GM12878 (cell line): ENCODE data around the gene WASF1. TPM values are rescaled to one million over a fixed set of nuclear protein-coding genes. Genes with fewer than 3 reads are reported as not detected.

Source experiments
- ATAC-seq: fragments of 200-7000 bp; cut with Tn5 transposase; 3 replicates; pipeline ENCODE4 v1.9.1; 2020; ENCODE audit warnings: mild to moderate bottlenecking, moderate library complexity
- BruUV-seq: library from RNA; stranded (reverse); fragments of 400-500 nt; replicated peaks from 2 replicates; lab custom pipeline; 2021; lab: Mats Ljungman, UMichigan
- CTCF ChIA-PET: fragments of 300-600 bp; sonication (Branson Sonifier 250); formaldehyde crosslinking; extraction: SDS; loops from one replicate; lab custom pipeline; 2021; ENCODE audit warnings: inconsistent platforms; lab: Yijun Ruan, JAX
- POLR2A ChIA-PET: fragments of 350-600 bp; formaldehyde crosslinking; extraction: SDS; loops from one replicate; lab custom pipeline; 2021; ENCODE audit warnings: inconsistent platforms; lab: Charles Lee
- RAD21 ChIA-PET: fragments of 300-600 bp; sonication (Branson Sonifier 250); formaldehyde crosslinking; loops from one replicate; lab custom pipeline; 2023; ENCODE audit warnings: antibody characterized with exemption; ENCODE audit not compliant: unreplicated experiment; lab: Charles Lee
- SMC1A ChIA-PET: fragments of 300-600 bp; sonication (Branson Sonifier 250); formaldehyde crosslinking; loops from one replicate; lab custom pipeline; 2023; ENCODE audit not compliant: unreplicated experiment, uncharacterized antibody; lab: Charles Lee
- DNase-seq: peaks from one replicate; pipeline ENCODE4 v3.0.0-alpha.2; 2011; ENCODE audit warnings: low read depth, low spot score
- FAIRE-seq: peaks from 3 replicates; lab custom pipeline; 2011; peaks lifted over from hg19 to GRCh38; lab: Jason Lieb, UNC
- H2AFZ ChIP-seq: 2 replicates; pipeline ENCODE4 v1.6.0; 2011; ENCODE audit warnings: low read depth, low read length, control low read depth; ENCODE audit not compliant: control insufficient read depth
- H3K27ac ChIP-seq: 2 replicates; pipeline ENCODE4 v1.5.1; 2011; ENCODE audit warnings: control low read depth; ENCODE audit not compliant: control insufficient read depth, insufficient read depth
- H3K27me3 ChIP-seq, 2 experiments: replicated peaks in 1 of 2; 2 replicates each; pipeline versions ENCODE4 v1.6.0 to v1.6.1; 2011; ENCODE audit warnings: low read length in 1 of 2; ENCODE audit not compliant: control insufficient read depth in 2 of 2, insufficient read depth in 2 of 2
- H3K36me3 ChIP-seq, 2 experiments: 2 replicates each; pipeline ENCODE4 v1.5.1; 2011; ENCODE audit warnings: low read length in 1 of 2; ENCODE audit not compliant: control insufficient read depth in 2 of 2, insufficient read depth in 2 of 2
- H3K4me1 ChIP-seq: 2 replicates; pipeline ENCODE4 v1.6.1; 2011; ENCODE audit warnings: mild to moderate bottlenecking, low read length, moderate library complexity, mixed read lengths; ENCODE audit not compliant: control insufficient read depth, insufficient read depth
- H3K4me2 ChIP-seq: 2 replicates; pipeline ENCODE4 v1.6.0; 2011; ENCODE audit warnings: control low read depth; ENCODE audit not compliant: control insufficient read depth, insufficient read depth
- H3K4me3 ChIP-seq: fragments of 200-600 bp; sonication (generic); 2 replicates; pipeline ENCODE4 v1.5.1; 2016
- H3K79me2 ChIP-seq: 2 replicates; pipeline ENCODE4 v1.6.0; 2011; ENCODE audit warnings: low read length; ENCODE audit not compliant: control insufficient read depth, insufficient read depth
- H3K9ac ChIP-seq: 2 replicates; pipeline ENCODE4 v1.8.0; 2011; ENCODE audit warnings: low read length, control low read depth, mixed read lengths; ENCODE audit not compliant: control insufficient read depth, insufficient read depth
- H3K9me3 ChIP-seq: replicated peaks from 3 replicates; pipeline ENCODE4 v1.5.1; 2011; ENCODE audit warnings: mild to moderate bottlenecking, low read length; ENCODE audit not compliant: control insufficient read depth, insufficient read depth
- H4K20me1 ChIP-seq: 2 replicates; pipeline ENCODE4 v1.6.0; 2011; ENCODE audit not compliant: control insufficient read depth, insufficient read depth
- CBFB ChIP-seq: IDR thresholded peaks from 2 replicates; pipeline ENCODE4 v1.6.1; 2016; ENCODE audit warnings: antibody characterized with exemption, low read depth
- EGR1 ChIP-seq, 2 experiments: IDR thresholded peaks; 1 replicate in 1 of 2; 2 replicates in 1 of 2; pipeline ENCODE4 v1.6.1; 2011 to 2012; ENCODE audit warnings: low read depth in 2 of 2, low read length in 2 of 2, borderline replicate concordance in 1 of 2, mild to moderate bottlenecking in 1 of 2, moderate library complexity in 1 of 2
- EP300 ChIP-seq, 2 experiments: fragments of 150-350 bp in 1 of 2; IDR thresholded peaks; 2 replicates each; pipeline ENCODE4 v1.6.1; 2011 to 2012; ENCODE audit warnings: low read depth in 2 of 2, low read length in 2 of 2, borderline replicate concordance in 1 of 2, improper control_type of control experiment in 1 of 2, inconsistent platforms in 1 of 2; ENCODE audit not compliant: control insufficient read depth in 1 of 2
- PML ChIP-seq: IDR thresholded peaks from 2 replicates; pipeline ENCODE4 v1.6.1; 2012; ENCODE audit warnings: low read length, inconsistent platforms
- TARDBP ChIP-seq: IDR thresholded peaks from 2 replicates; pipeline ENCODE4 v1.6.1; 2016; ENCODE audit warnings: borderline replicate concordance
- ZBED1 ChIP-seq: IDR thresholded peaks from 2 replicates; pipeline ENCODE4 v1.6.1; 2016; ENCODE audit warnings: borderline replicate concordance
- WGBS: methylation state at CpG from one replicate; pipeline ENCODE4 v1.1.6; 2016; ENCODE audit warnings: low lambda C conversion rate; ENCODE audit not compliant: insufficient replicate concordance, insufficient coverage; ENCODE audit errors: missing lambda C conversion rate; 5-methylcytosine and 5-hydroxymethylcytosine counted together
- in situ Hi-C: fragments of 300-500 bp; cut with MboI; formaldehyde crosslinking; loops from 9 replicates; pipeline ENCODE4 v1.14.3; 2018; ENCODE audit warnings: mixed read lengths
- intact Hi-C: fragments of 100-400 bp; cut with micrococcal nuclease; formaldehyde crosslinking; loops from one replicate; pipeline ENCODE4 v1.14.2; 2022; ENCODE audit not compliant: unreplicated experiment
- polyA plus RNA-seq, 11 experiments: library from polyadenylated mRNA; depleted of rRNA in 4 of 11; unstranded in 6 of 11; stranded (reverse) in 5 of 11; fragments of >200 nt; fragmentation: Nextera tagmentation in 4 of 11; fragmentation: Illumina TruSeq in 1 of 11; extraction: Ambion mirVana in 4 of 11; extraction: Trizol in 1 of 11; gene quantifications; 1 replicate in 1 of 11; 2 replicates in 10 of 11; pipeline versions ENCODE4 v1.2.1 to v1.2.3, GENCODE V29; 2011 to 2016; ENCODE audit warnings: inconsistent platforms in 2 of 11, missing spikeins in 2 of 11, low read depth in 1 of 11
- total RNA-seq, 4 experiments: library from RNA; depleted of rRNA in 3 of 4; stranded (reverse); fragments of >200 nt in 3 of 4; fragmentation: Illumina TruSeq in 1 of 4; extraction: Trizol in 1 of 4; gene quantifications; 2 replicates each; pipeline versions ENCODE4 v1.2.1 to v1.2.3, GENCODE V29; 2013 to 2021
- TF ChIP-seq, protein P1 (sequence below): fragments of 450-650 bp; IDR thresholded peaks from 2 replicates; pipeline ENCODE4 v1.6.1; 2018; ENCODE audit warnings: borderline replicate concordance, mild to moderate bottlenecking; ENCODE audit not compliant: partially characterized antibody
- TF ChIP-seq, protein P2 (sequence below): fragments of 450-650 bp; IDR thresholded peaks from 2 replicates; pipeline ENCODE4 v1.6.1; 2017; ENCODE audit warnings: mild to moderate bottlenecking, low read depth, inconsistent platforms; ENCODE audit not compliant: poor library complexity, severe bottlenecking

The WASF1 gene
- total and polyA plus RNA-seq, 10 of the 15 experiments (the other 5 are each of a cell fraction or from before 2014, with no cell fraction given) = 1.3 to 10.2 (median 4.5) TPM

DNA sequence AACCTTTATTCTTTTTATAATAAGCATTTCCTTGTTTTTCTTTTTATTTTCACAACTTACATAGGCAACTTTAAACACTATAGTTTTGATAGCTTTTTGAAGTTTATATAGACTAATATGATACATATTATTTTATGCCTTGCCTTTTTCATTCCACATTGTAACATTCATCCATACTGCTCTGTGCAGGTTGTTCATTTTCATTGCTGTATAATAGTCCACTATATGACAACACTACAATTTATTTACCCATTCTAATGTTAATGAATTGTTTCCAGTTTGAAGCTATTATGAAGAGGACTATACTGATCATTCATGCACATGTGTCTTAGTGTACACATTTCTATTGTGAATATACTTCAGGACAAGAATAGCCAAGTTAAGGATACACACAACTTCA lies 49.1 kb downstream of the WASF1 start (continued):
- no peak for TF ChIP-seq EGR1 (IDR thresholded peaks at IDR 0.05; ENCODE audit: borderline replicate concordance in 1 of 2, low read depth in 2 of 2, low read length in 2 of 2)
- TF ChIP-seq, protein P1, sequence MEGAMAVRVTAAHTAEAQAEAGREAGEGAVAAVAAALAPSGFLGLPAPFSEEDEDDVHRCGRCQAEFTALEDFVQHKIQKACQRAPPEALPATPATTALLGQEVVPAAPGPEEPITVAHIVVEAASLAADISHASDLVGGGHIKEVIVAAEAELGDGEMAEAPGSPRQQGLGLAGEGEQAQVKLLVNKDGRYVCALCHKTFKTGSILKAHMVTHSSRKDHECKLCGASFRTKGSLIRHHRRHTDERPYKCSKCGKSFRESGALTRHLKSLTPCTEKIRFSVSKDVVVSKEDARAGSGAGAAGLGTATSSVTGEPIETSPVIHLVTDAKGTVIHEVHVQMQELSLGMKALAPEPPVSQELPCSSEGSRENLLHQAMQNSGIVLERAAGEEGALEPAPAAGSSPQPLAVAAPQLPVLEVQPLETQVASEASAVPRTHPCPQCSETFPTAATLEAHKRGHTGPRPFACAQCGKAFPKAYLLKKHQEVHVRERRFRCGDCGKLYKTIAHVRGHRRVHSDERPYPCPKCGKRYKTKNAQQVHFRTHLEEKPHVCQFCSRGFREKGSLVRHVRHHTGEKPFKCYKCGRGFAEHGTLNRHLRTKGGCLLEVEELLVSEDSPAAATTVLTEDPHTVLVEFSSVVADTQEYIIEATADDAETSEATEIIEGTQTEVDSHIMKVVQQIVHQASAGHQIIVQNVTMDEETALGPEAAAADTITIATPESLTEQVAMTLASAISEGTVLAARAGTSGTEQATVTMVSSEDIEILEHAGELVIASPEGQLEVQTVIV = no peak
- no peak for TF ChIP-seq PML
- TF ChIP-seq, protein P2, sequence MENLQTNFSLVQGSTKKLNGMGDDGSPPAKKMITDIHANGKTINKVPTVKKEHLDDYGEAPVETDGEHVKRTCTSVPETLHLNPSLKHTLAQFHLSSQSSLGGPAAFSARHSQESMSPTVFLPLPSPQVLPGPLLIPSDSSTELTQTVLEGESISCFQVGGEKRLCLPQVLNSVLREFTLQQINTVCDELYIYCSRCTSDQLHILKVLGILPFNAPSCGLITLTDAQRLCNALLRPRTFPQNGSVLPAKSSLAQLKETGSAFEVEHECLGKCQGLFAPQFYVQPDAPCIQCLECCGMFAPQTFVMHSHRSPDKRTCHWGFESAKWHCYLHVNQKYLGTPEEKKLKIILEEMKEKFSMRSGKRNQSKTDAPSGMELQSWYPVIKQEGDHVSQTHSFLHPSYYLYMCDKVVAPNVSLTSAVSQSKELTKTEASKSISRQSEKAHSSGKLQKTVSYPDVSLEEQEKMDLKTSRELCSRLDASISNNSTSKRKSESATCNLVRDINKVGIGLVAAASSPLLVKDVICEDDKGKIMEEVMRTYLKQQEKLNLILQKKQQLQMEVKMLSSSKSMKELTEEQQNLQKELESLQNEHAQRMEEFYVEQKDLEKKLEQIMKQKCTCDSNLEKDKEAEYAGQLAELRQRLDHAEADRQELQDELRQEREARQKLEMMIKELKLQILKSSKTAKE = no peak
- no peak for TF ChIP-seq ZBED1
- no peak for TF ChIP-seq TARDBP

DNA sequence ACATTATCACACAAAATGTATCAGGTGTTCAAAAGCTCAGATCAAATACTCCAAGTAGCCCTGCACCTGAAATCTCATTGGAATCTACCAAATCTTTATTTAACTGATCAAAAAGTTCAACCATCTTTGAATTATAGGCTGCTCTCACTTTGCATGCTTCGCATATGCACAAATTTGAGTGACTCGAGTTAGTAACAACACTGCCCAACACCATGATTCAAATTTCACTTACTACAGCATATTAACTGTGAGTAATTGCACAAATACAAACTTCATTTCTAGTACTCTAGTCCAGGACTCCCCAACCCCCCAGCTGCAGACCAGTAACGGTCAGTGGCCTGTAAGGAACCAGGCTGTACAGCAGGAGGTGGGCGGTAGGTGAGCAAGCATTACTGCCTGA lies 51.1 kb downstream of the WASF1 start:
- Histone ChIP-seq H3K9me3 (no peaks in the 10 kb centered on the region), H3K4me2 (no peak overlapping the region), H3K4me3 (no peak overlapping the region), H3K79me2 (no peaks in the 10 kb centered on the region), H3K27me3 (no peaks in the 10 kb centered on the region), H4K20me1 (no peaks in the 10 kb centered on the region), H3K36me3 (no peaks in the 10 kb centered on the region), H2AFZ (no peak overlapping the region), H3K27ac (no peak overlapping the region), H3K9ac (no peak overlapping the region), H3K4me1 (no peaks in the 10 kb centered on the region)
- POLR2A ChIA-PET = no interaction called here
- CTCF ChIA-PET = no interaction called here
- no TSS peak for BruUV-seq
- in situ Hi-C loops = no loop called here
- FAIRE-seq = no peak
- DNase-seq = no peak
- WGBS = 67% methylated on average over 4 of the region's 4 CpGs
- intact Hi-C loops = no loop called here
- ATAC-seq = no peak
- SMC1A ChIA-PET = no interaction called here
- RAD21 ChIA-PET = no interaction called here
- TF ChIP-seq CBFB = no peak
- TF ChIP-seq EP300 (IDR thresholded peaks at IDR 0.05; ENCODE audit: borderline replicate concordance in 1 of 2, control insufficient read depth in 1 of 2, low read depth in 2 of 2, low read length in 2 of 2) = no peak
